Measurements from ENCODE around the gene MPHOSPH10.
"Not testable (repeated sequence)": the region's sequence is repeated elsewhere in the genome, so short reads cannot be mapped to it uniquely, and the experiment has no call there.

MPHOSPH10 gene

DNA sequence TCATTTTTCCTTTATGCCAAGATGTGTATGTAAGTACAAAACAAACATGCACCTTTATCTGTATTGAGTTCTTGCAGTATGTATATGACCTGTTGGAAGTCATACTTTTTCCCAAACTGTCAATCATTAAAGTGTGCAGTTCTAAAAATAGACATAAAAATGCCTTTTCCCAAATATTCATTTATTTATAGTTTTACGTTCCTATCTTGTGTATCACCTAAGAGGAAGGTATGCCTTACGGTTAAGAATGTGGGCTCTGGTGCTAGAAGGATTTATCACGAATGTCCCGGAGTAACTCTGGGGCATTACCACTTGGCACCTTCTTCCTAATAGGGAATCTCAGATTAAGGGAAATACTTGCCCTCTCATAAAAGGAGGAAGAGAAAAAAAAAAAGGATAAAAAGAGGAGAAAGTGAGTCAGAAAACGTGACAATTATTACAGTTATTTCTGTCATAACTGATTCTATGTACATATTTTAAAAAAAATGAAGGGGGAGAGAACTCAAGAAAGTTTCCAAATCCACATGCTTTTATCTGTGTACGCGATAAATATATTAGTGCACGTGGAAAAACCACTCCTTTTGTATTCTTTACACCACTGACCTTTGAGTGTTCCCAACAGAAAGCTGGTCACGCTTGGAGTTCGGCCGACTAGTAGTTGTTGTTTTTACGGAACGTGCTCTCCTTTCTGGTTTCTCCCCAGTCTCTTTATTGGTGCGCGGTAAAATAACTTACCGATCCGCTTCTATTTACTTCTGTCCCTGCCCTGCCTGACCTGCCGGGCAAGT, 1.1 kb upstream of the MPHOSPH10 start:
- DNase-seq (ENCODE audit: low read depth) = no peak
- no peak for TF ChIP-seq CTCF (IDR thresholded peaks at IDR 0.05; ENCODE audit: low read depth, low read length, missing control alignments)
- H3K4me3 ChIP-seq (ENCODE audit: low read depth, low read length) = peak overlapping the region; percentile 76

DNA sequence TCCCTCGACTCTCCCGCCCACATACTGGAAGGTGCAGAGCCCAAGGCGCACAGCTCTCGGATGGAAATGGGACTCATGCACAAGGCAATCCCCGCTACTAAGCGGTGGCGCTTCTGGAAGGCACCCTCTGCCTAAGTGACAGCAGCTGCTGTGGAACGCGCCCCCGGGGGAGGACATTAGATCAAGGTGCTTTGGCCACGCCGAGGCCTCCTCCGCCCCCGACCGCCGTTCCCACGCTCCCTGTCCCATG, 607 bp upstream of the MPHOSPH10 start:
- peak overlapping the region; percentile 76 for H3K4me3 ChIP-seq (ENCODE audit: low read depth, low read length)
- DNase-seq (ENCODE audit: low read depth) = no peak
- no peak for TF ChIP-seq CTCF (IDR thresholded peaks at IDR 0.05; ENCODE audit: low read depth, low read length, missing control alignments)

GRCh38 chr2:71130905-71131244, 441 bp downstream of the MPHOSPH10 start:
- DNase-seq (ENCODE audit: low read depth) = no peak
- peak overlapping the region; percentile 76 for H3K4me3 ChIP-seq (ENCODE audit: low read depth, low read length)
- no peak for TF ChIP-seq CTCF (IDR thresholded peaks at IDR 0.05; ENCODE audit: low read depth, low read length, missing control alignments)

GRCh38 chr2:71131387-71132166, 1.1 kb downstream of the MPHOSPH10 start:
- H3K4me3 ChIP-seq (ENCODE audit: low read depth, low read length) = peak overlapping the region; percentile 76
- DNase-seq (ENCODE audit: low read depth) = not testable (repeated sequence)

- DNase-seq (ENCODE audit: low read depth) = no peak
- H3K4me3 ChIP-seq (ENCODE audit: low read depth, low read length) = no peak overlapping the region
- no peak for TF ChIP-seq CTCF (IDR thresholded peaks at IDR 0.05; ENCODE audit: low read depth, low read length, missing control alignments)
Observed at GRCh38 chr2:71133603-71134002, 3.2 kb downstream of the MPHOSPH10 start.

DNA sequence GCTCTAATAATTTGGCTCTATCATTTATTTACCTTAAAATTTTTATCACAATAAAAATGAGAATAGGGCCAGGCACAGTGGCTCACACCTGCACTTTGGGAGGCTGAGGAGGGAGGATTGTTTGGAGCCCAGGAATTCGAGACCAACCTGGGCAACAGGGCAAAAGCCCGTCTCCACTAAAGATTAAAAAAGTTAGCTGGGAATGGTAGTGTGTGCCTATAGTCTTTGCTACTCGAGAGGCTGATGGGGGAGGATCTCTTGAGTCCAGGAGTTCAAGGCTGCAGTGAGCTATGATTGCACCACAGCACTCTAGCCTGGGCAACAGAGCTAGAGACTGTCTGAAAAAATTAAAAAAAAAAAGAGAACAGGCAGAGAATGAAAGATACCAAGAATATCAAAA, 5.7 kb downstream of the MPHOSPH10 start:
- TF ChIP-seq CTCF (IDR thresholded peaks at IDR 0.05; ENCODE audit: low read depth, low read length, missing control alignments) = no peak
- no peak for DNase-seq (ENCODE audit: low read depth)
- no peak overlapping the region for H3K4me3 ChIP-seq (ENCODE audit: low read depth, low read length)

DNA sequence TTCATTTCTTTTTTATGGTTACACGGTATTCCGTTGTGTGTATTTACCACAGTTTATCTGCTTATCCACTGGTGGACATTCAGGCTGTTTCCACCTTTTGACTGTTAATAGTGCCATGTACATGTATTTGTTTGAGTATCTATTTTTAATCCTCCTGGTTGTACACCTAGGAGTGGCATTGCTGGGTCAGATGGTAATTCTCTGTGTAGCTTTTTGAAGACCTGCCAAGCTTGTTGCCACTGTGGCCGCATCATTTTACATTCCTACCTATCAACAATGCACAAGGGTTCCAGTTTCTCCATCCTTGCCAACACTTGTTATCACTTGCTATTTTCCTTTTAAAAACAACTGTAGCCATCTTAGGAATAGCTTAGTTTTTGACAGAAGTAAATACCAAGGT, 13.3 kb downstream of the MPHOSPH10 start:
- no peak for DNase-seq (ENCODE audit: low read depth)
- no peak overlapping the region for H3K4me3 ChIP-seq (ENCODE audit: low read depth, low read length)
- TF ChIP-seq CTCF (IDR thresholded peaks at IDR 0.05; ENCODE audit: low read depth, low read length, missing control alignments) = no peak
